SK-N-SH (cell line): ENCODE measurements around the gene LKAAEAR1. TPM values are rescaled to one million over a fixed set of nuclear protein-coding genes. Genes with fewer than 3 reads are reported as not detected.

Source experiments
- CTCF ChIA-PET: fragments of 300-600, 350-600 bp; formaldehyde crosslinking; extraction: SDS; loops from one replicate; lab custom pipeline; 2021; lab: Yijun Ruan, JAX
- POLR2A ChIA-PET: fragments of 350-600 bp; sonication (Branson Sonifier 250); formaldehyde crosslinking; extraction: SDS; loops from one replicate; lab custom pipeline; 2020; ENCODE audit warnings: antibody characterized with exemption, inconsistent platforms; lab: Yijun Ruan, JAX
- DNase-seq: peaks from one replicate; pipeline ENCODE4 v3.0.0; 2012
- H2AFZ ChIP-seq: fragments of 200-600 bp; sonication (generic); 2 replicates; pipeline ENCODE4 v1.8.1; 2016; ENCODE audit warnings: antibody characterized with exemption, mild to moderate bottlenecking, low read depth
- H3F3A ChIP-seq: fragments of 200-600 bp; sonication (generic); replicated peaks from 2 replicates; pipeline ENCODE3; 2016; ENCODE audit warnings: antibody characterized with exemption, mild to moderate bottlenecking; ENCODE audit not compliant: insufficient read depth
- H3K27ac ChIP-seq, 2 experiments: fragments of 200-500 bp in 1 of 2; fragments of 200-600 bp in 1 of 2; sonication (Bioruptor generic) in 1 of 2; sonication (generic), shearing (Covaris generic) in 1 of 2; 2 replicates each; pipeline versions ENCODE4 v1.5.1 to v1.6.1; 2014 to 2016; ENCODE audit warnings: low read depth in 2 of 2, inconsistent platforms in 1 of 2, low read length in 1 of 2, mild to moderate bottlenecking in 1 of 2, mixed read lengths in 1 of 2
- H3K27me3 ChIP-seq: fragments of 200-600 bp; sonication (generic), shearing (Covaris generic); 2 replicates; pipeline ENCODE4 v1.6.1; 2016; ENCODE audit warnings: mixed run types; ENCODE audit not compliant: insufficient read depth
- H3K36me3 ChIP-seq, 2 experiments: fragments of 200-500 bp in 1 of 2; fragments of 200-600 bp in 1 of 2; sonication (Bioruptor generic) in 1 of 2; sonication (generic) in 1 of 2; replicated peaks in 1 of 2; 2 replicates each; pipeline versions ENCODE3 to v1.5.1; 2014 to 2016; ENCODE audit warnings: low read length in 1 of 2, mild to moderate bottlenecking in 1 of 2; ENCODE audit not compliant: insufficient read depth in 2 of 2, control insufficient read depth in 1 of 2
- H3K4me1 ChIP-seq, 2 experiments: fragments of 200-500 bp in 1 of 2; fragments of 200-600 bp in 1 of 2; sonication (Bioruptor generic) in 1 of 2; sonication (generic), shearing (Covaris generic) in 1 of 2; 2 replicates each; pipeline versions ENCODE4 v1.5.1 to v1.6.1; 2014 to 2016; ENCODE audit warnings: low read depth in 1 of 2, low read length in 1 of 2, mixed run types in 1 of 2; ENCODE audit not compliant: insufficient read depth in 2 of 2, control insufficient read depth in 1 of 2
- H3K4me2 ChIP-seq: fragments of 200-600 bp; sonication (generic), shearing (Covaris generic); 2 replicates; pipeline ENCODE4 v1.6.1; 2017; ENCODE audit warnings: mixed run types
- H3K4me3 ChIP-seq, 2 experiments: fragments of 200-500 bp in 1 of 2; fragments of 200-600 bp in 1 of 2; sonication (Bioruptor generic) in 1 of 2; sonication (generic), shearing (Covaris generic) in 1 of 2; 2 replicates each; pipeline versions ENCODE4 v1.5.1 to v1.8.1; 2014 to 2016; ENCODE audit warnings: low read depth in 2 of 2, inconsistent platforms in 1 of 2, low read length in 1 of 2, mild to moderate bottlenecking in 1 of 2, mixed read lengths in 1 of 2, moderate library complexity in 1 of 2
- H3K79me2 ChIP-seq: fragments of 200-600 bp; sonication (generic); 2 replicates; pipeline ENCODE4 v1.8.1; 2017; ENCODE audit warnings: mild to moderate bottlenecking; ENCODE audit not compliant: insufficient read depth
- H3K9ac ChIP-seq: fragments of 200-600 bp; sonication (generic); 2 replicates; pipeline ENCODE4 v1.6.1; 2017; ENCODE audit warnings: mixed run types
- H3K9me2 ChIP-seq: fragments of 200-600 bp; sonication (generic); 2 replicates; pipeline ENCODE4 v1.6.1; 2017; ENCODE audit warnings: mixed run types
- H3K9me3 ChIP-seq: fragments of 200-600 bp; sonication (generic); 2 replicates; pipeline ENCODE4 v1.6.1; 2017; ENCODE audit warnings: mixed run types, mild to moderate bottlenecking, moderate library complexity
- H4K20me1 ChIP-seq: fragments of 200-600 bp; sonication (generic); 2 replicates; pipeline ENCODE4 v1.6.1; 2017; ENCODE audit warnings: mild to moderate bottlenecking, mixed run types; ENCODE audit not compliant: insufficient read depth
- CHD2 ChIP-seq: fragments of 150-350 bp; IDR thresholded peaks from 2 replicates; pipeline ENCODE4 v1.6.1; 2018; ENCODE audit warnings: low read length; ENCODE audit not compliant: partially characterized antibody
- EZH2phosphoT487 ChIP-seq: fragments of 200-600 bp; sonication (generic); IDR thresholded peaks from 2 replicates; pipeline ENCODE4 v1.6.1; 2017; ENCODE audit warnings: low read depth, mixed run types, mild to moderate bottlenecking, antibody characterized with exemption, moderate library complexity, borderline replicate concordance
- FOXM1 ChIP-seq: IDR thresholded peaks from 2 replicates; pipeline ENCODE4 v1.4.0; 2012; ENCODE audit warnings: low read depth, mild to moderate bottlenecking
- MEF2A ChIP-seq: IDR thresholded peaks from 2 replicates; pipeline ENCODE4 v1.4.0; 2012; ENCODE audit warnings: low read depth, borderline replicate concordance
- NRF1 ChIP-seq: IDR thresholded peaks from 2 replicates; pipeline ENCODE4 v1.6.1; 2012; ENCODE audit warnings: low read depth, mild to moderate bottlenecking, low read length
- RAD21 ChIP-seq: IDR thresholded peaks from 2 replicates; pipeline ENCODE4 v1.6.1; 2012; ENCODE audit warnings: mild to moderate bottlenecking, low read length
- SMC3 ChIP-seq: IDR thresholded peaks from 2 replicates; pipeline ENCODE4 v1.6.1; 2012; ENCODE audit warnings: low read depth, low read length, improper control_type of control experiment
- TAF1 ChIP-seq: IDR thresholded peaks from 2 replicates; pipeline ENCODE4 v1.6.1; 2012; ENCODE audit warnings: low read depth, mild to moderate bottlenecking, low read length, moderate library complexity, borderline replicate concordance
- TCF12 ChIP-seq: IDR thresholded peaks from 2 replicates; pipeline ENCODE4 v1.4.0; 2012
- TEAD4 ChIP-seq: IDR thresholded peaks from 2 replicates; pipeline ENCODE4 v1.4.0; 2012; ENCODE audit warnings: mild to moderate bottlenecking, borderline replicate concordance; ENCODE audit not compliant: insufficient read depth
- YY1 ChIP-seq: IDR thresholded peaks from 2 replicates; pipeline ENCODE4 v1.4.0; 2012; ENCODE audit warnings: low read depth, mild to moderate bottlenecking
- WGBS: methylation state at CpG from one replicate; pipeline ENCODE4 v1.1.6; 2017; ENCODE audit warnings: low lambda C conversion rate; 5-methylcytosine and 5-hydroxymethylcytosine counted together
- polyA plus RNA-seq, 3 experiments: library from polyadenylated mRNA; depleted of rRNA; stranded (reverse); fragments of >200 nt; gene quantifications; 2 replicates each; pipeline ENCODE4 v1.2.3, GENCODE V29; 2012
- TF ChIP-seq, protein P1 (sequence below): IDR thresholded peaks from 2 replicates; pipeline ENCODE4 v1.6.1; 2012; ENCODE audit warnings: mild to moderate bottlenecking, low read depth, low read length, moderate library complexity
- TF ChIP-seq, protein P2 (sequence below): IDR thresholded peaks from 2 replicates; pipeline ENCODE4 v1.4.0; 2012; ENCODE audit warnings: low read depth, borderline replicate concordance
- TF ChIP-seq, protein P3 (sequence below): fragments of 200-600 bp; sonication (generic); IDR thresholded peaks from 2 replicates; pipeline ENCODE4 v1.6.1; 2017; ENCODE audit warnings: antibody characterized with exemption, mild to moderate bottlenecking, moderate library complexity
- TF ChIP-seq, protein P4 (sequence below): IDR thresholded peaks from 2 replicates; pipeline ENCODE4 v1.4.0; 2012; ENCODE audit warnings: low read depth

The LKAAEAR1 gene
- polyA plus RNA-seq, 1 of the 3 experiments (the other 2 are of a cell fraction) = 0.71 TPM

DNA sequence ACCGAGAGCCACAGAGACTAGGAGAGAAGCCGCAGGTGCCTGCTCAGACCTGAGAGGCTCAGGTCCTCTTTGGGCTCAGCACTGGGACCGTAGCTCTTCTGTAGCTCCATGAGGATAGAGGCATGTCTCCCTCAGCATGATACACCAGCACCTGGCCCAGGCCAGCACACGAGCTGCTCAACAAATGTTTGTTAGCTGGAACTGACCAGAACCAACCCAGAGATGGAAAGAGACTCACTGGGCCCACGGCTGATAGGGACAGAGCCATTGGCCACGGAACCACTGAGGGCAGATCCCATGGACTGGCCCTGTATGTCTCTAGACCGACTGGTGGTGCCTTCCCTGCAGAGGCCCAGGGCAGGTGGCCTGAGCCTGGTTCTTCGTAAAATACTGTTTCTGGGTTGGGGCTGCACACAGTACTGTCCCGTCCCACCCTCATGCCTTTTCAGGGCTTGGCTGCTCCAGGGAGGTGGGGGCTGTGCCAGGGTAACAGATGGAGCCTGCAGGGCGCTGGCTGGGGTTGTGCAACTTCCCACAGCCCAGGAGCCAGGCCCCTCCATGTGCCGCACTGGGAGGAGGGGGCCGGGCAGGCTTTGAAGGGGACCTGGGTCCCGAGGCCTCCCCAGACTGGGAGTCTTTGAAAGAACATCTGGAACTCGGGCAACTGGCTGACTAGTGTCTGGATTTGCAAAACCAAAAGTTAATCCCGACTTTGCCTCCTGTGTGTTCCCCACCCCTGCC, 43.0 kb downstream of the LKAAEAR1 start:
- ChIA-PET POLR2A (interaction anchor here (0.9 kb wide), 1 partner anchor 61 kb away, joined by 4 read pairs; the partner anchor contains the start of gene PRPF6), CTCF (interaction anchor here (0.8 to 7.7 kb wide), 10 partner anchors 12 to 503 kb away, joined by 3 to 74 read pairs (median 9); partner anchors contain the start of genes LKAAEAR1, PRPF6 and SAMD10)
- Histone ChIP-seq H2AFZ (no peak overlapping the region), H4K20me1 (0 out of 2 replicates have a peak, but pooled peaks cover 4% of the 10 kb centered on the region), H3F3A (peaks cover 10% of the 10 kb centered on the region), H3K79me2 (no peaks in the 10 kb centered on the region), H3K36me3 (no peaks in the 10 kb centered on the region), H3K9me2 (no peaks in the 10 kb centered on the region), H3K4me2 (no peak overlapping the region), H3K4me1 (peaks cover 0 to 13% of the 10 kb centered on the region in 2 experiments; a peak in 1 of 4 replicates), H3K27ac (no peak overlapping the region), H3K9me3 (no peaks in the 10 kb centered on the region), H3K9ac (no peak overlapping the region), H3K4me3 (no peak overlapping the region), H3K27me3 (peaks cover 4% of the 10 kb centered on the region)
- TF ChIP-seq, protein P1, sequence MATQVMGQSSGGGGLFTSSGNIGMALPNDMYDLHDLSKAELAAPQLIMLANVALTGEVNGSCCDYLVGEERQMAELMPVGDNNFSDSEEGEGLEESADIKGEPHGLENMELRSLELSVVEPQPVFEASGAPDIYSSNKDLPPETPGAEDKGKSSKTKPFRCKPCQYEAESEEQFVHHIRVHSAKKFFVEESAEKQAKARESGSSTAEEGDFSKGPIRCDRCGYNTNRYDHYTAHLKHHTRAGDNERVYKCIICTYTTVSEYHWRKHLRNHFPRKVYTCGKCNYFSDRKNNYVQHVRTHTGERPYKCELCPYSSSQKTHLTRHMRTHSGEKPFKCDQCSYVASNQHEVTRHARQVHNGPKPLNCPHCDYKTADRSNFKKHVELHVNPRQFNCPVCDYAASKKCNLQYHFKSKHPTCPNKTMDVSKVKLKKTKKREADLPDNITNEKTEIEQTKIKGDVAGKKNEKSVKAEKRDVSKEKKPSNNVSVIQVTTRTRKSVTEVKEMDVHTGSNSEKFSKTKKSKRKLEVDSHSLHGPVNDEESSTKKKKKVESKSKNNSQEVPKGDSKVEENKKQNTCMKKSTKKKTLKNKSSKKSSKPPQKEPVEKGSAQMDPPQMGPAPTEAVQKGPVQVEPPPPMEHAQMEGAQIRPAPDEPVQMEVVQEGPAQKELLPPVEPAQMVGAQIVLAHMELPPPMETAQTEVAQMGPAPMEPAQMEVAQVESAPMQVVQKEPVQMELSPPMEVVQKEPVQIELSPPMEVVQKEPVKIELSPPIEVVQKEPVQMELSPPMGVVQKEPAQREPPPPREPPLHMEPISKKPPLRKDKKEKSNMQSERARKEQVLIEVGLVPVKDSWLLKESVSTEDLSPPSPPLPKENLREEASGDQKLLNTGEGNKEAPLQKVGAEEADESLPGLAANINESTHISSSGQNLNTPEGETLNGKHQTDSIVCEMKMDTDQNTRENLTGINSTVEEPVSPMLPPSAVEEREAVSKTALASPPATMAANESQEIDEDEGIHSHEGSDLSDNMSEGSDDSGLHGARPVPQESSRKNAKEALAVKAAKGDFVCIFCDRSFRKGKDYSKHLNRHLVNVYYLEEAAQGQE = no peak
- no peak for TF ChIP-seq YY1
- no peak for TF ChIP-seq TCF12
- TF ChIP-seq, protein P2, sequence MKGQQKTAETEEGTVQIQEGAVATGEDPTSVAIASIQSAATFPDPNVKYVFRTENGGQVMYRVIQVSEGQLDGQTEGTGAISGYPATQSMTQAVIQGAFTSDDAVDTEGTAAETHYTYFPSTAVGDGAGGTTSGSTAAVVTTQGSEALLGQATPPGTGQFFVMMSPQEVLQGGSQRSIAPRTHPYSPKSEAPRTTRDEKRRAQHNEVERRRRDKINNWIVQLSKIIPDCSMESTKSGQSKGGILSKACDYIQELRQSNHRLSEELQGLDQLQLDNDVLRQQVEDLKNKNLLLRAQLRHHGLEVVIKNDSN = no peak
- no peak for TF ChIP-seq TAF1
- no peak for TF ChIP-seq EZH2phosphoT487
- no peak for TF ChIP-seq NRF1
- TF ChIP-seq FOXM1 = no peak
- TF ChIP-seq, protein P3, sequence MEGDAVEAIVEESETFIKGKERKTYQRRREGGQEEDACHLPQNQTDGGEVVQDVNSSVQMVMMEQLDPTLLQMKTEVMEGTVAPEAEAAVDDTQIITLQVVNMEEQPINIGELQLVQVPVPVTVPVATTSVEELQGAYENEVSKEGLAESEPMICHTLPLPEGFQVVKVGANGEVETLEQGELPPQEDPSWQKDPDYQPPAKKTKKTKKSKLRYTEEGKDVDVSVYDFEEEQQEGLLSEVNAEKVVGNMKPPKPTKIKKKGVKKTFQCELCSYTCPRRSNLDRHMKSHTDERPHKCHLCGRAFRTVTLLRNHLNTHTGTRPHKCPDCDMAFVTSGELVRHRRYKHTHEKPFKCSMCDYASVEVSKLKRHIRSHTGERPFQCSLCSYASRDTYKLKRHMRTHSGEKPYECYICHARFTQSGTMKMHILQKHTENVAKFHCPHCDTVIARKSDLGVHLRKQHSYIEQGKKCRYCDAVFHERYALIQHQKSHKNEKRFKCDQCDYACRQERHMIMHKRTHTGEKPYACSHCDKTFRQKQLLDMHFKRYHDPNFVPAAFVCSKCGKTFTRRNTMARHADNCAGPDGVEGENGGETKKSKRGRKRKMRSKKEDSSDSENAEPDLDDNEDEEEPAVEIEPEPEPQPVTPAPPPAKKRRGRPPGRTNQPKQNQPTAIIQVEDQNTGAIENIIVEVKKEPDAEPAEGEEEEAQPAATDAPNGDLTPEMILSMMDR = no peak
- TF ChIP-seq, protein P4, sequence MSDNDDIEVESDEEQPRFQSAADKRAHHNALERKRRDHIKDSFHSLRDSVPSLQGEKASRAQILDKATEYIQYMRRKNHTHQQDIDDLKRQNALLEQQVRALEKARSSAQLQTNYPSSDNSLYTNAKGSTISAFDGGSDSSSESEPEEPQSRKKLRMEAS = no peak
- TF ChIP-seq MEF2A = no peak
- TF ChIP-seq TEAD4 = no peak
- TF ChIP-seq SMC3 = no peak
- no peak for TF ChIP-seq RAD21
- no peak for TF ChIP-seq CHD2
- 42% methylated on average over 8 of the region's 15 CpGs for WGBS
- no peak for DNase-seq
